Gastrocnemius medialis (tissue), 4 donors: ENCODE data around the gene NCAPG2.

Source experiments
- POLR2A ChIP-seq, 2 donors: fragments of 450-650 bp; IDR thresholded peaks; one replicate each; pipeline ENCODE4 v1.6.1; 2017; ENCODE audit warnings: antibody characterized with exemption in 2 of 2, mild to moderate bottlenecking in 2 of 2, moderate library complexity in 2 of 2
- TF ChIP-seq, protein P1 (sequence below), 5 experiments: fragments of 450-650 bp in 3 of 5; fragments of 200-600 bp in 2 of 5; sonication (generic) in 2 of 5; IDR thresholded peaks in 4 of 5; conservative IDR thresholded peaks in 1 of 5; 1 replicate in 4 of 5; 2 replicates in 1 of 5; pipeline ENCODE4 v1.5.1; 2016 to 2019; ENCODE audit warnings: antibody characterized with exemption in 5 of 5, mild to moderate bottlenecking in 3 of 5, moderate library complexity in 3 of 5

DNA sequence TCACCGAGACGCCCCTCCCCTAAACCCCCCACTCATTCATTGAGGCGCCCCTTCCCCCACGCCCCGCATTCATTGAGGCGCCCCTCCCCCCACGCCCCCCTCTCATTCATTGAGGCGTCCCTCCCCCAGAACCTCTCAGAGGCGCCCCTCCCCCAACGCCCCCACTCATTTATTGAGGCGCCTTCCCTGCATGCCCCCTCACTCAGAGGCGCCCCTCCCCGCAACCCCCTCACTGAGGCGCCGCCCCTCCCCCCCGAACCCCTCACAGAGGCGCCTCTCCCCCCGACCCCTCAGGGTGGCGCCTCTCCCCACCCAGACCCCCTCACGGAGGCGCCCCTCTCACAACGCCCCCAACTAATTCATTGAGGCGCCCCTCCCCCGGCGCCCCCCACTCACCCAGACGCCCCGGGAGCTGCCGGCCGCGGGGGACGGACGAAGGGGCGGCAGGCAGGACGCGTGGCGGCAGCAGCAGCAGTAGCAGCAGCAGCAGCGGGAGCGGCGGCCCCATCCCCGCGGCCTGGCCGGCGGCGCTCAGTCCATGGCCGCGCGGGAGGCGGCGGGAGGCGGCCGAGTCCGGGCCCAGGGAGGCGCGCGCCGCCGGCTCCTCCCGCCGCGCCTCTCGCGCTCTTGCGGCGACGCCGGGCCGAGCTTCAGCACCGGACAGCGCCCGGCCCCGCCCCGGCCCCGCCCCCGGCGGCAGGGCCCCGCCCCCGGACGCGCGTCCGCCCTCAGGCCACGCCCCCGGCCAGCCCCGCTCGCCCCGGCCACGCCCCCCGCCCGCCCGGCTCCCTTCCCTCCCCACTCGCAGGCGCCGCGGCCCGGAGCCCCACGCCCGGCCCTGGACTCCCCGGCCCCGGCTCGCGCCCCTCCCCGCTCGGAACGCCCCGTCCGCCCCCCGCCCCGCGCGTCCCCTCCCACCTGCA lies 117.2 kb downstream of the NCAPG2 start, which contains the start of gene PTPRN2:
- TF ChIP-seq, protein P1, sequence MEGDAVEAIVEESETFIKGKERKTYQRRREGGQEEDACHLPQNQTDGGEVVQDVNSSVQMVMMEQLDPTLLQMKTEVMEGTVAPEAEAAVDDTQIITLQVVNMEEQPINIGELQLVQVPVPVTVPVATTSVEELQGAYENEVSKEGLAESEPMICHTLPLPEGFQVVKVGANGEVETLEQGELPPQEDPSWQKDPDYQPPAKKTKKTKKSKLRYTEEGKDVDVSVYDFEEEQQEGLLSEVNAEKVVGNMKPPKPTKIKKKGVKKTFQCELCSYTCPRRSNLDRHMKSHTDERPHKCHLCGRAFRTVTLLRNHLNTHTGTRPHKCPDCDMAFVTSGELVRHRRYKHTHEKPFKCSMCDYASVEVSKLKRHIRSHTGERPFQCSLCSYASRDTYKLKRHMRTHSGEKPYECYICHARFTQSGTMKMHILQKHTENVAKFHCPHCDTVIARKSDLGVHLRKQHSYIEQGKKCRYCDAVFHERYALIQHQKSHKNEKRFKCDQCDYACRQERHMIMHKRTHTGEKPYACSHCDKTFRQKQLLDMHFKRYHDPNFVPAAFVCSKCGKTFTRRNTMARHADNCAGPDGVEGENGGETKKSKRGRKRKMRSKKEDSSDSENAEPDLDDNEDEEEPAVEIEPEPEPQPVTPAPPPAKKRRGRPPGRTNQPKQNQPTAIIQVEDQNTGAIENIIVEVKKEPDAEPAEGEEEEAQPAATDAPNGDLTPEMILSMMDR (IDR thresholded peaks at IDR 0.05 in 4 of 5, conservative IDR thresholded peaks at IDR 0.05 in 1 of 5): no peak
- no peak for TF ChIP-seq POLR2A (IDR thresholded peaks at IDR 0.05)
